ENCODE measurements around the gene IL9.

- TF ChIP-seq SYNCRIP (IDR thresholded peaks at IDR 0.05; ENCODE audit: insufficient read depth, low read depth, low read length) (no peak), SAFB2 (CRISPR knock-in tag; IDR thresholded peaks at IDR 0.05; ENCODE audit: borderline replicate concordance, low read depth) (no peak), IRX3 (CRISPR knock-in tag; IDR thresholded peaks at IDR 0.05; ENCODE audit: borderline replicate concordance, low read depth) (no peak), CTCF (CRISPR knock-in tag; IDR thresholded peaks at IDR 0.05) (no peak), TCF7 (IDR thresholded peaks at IDR 0.05; ENCODE audit: low read depth) (no peak)
- TF ChIP-seq, protein P1, sequence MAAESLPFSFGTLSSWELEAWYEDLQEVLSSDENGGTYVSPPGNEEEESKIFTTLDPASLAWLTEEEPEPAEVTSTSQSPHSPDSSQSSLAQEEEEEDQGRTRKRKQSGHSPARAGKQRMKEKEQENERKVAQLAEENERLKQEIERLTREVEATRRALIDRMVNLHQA (CRISPR knock-in tag; IDR thresholded peaks at IDR 0.05): no peak
Observed at GRCh38 chr5:135915466-135916001, 19.9 kb upstream of the IL9 start.
